Measurements from ENCODE around the gene B4GALT7.

DNA sequence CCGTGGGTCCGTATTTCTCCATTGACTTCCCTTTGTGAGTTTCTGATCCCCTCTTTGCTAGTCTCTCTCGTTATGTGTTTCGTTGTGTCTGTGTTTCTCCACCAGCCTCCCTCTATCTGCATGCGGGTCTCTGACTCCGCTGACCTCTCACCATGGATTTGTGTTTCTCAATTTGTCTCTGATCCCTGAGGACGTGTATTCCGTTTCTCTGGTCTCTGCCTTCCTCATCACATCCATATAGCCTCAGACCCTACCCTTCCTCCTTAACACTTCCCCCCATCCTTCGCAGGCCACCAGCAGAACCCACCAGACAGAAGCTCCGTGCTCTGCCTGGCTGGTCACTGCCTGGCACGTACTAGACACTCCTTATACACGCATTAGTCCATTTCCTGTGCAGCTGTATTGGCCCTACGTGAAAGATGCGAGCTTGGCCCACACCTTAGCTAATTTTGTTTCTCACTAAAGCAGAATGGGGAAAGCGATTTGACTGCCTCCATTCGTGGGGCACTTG lies 631 bp downstream of the B4GALT7 start:
- TF ChIP-seq CTCF (IDR thresholded peaks at IDR 0.05): no peak
- TF ChIP-seq POLR2A (IDR thresholded peaks at IDR 0.05): no peak
- no peak for TF ChIP-seq EP300 (IDR thresholded peaks at IDR 0.05)
